ENCODE data around the gene PASK. TPM values are rescaled to one million over a fixed set of nuclear protein-coding genes. Genes with fewer than 3 reads are reported as not detected.

Gene PASK
- total RNA-seq, 1 donor from 2014 or later: 20.3 TPM

DNA sequence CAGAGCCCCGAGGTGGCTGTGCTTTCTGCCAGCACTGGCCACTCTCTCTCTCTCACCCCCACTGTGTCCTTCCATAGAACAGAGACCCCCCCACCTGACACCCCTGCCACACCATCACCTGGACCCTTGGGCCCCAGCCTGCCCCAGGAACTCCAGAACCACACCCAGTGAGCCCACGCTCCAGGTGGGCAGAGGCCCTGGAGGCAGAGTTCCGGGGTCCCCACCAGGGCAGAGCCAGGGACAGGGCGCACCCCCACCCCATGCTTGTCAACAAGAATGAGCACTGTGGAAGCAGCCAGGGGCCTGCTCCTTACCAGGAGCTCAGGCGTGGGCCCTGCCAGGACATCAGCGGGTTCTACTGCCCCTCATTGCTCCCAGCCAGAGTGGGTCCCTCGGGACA, 14.6 kb downstream of the PASK start:
- Histone ChIP-seq H3K27me3 (no peaks in the 10 kb centered on the region), H2AFZ (replicated peaks) (no peak overlapping the region), H3K9ac (no peak overlapping the region), H3K4me3 (no peak overlapping the region), H3F3A (ENCODE audit: low read depth) (no peaks in the 10 kb centered on the region), H3K36me3 (no peaks in the 10 kb centered on the region), H3K27ac (no peak overlapping the region), H3K9me3 (ENCODE audit: low read depth) (no peaks in the 10 kb centered on the region), H3K4me1 (no peaks in the 10 kb centered on the region), H3K4me2 (no peak overlapping the region), H3K79me2 (ENCODE audit: low read depth) (no peaks in the 10 kb centered on the region), H4K20me1 (ENCODE audit: low read depth) (no peaks in the 10 kb centered on the region)
- no peaks in the 10 kb centered on the region for H3K27me3 Mint-ChIP-seq (ENCODE audit: insufficient read depth, low read depth)
- peaks cover 3% of the 10 kb centered on the region for H3K4me1 Mint-ChIP-seq
- no peak overlapping the region for H3K27ac Mint-ChIP-seq
- peaks cover 7% of the 10 kb centered on the region for H3K36me3 Mint-ChIP-seq
- H3K9me3 Mint-ChIP-seq: no peaks in the 10 kb centered on the region
- H3K4me3 Mint-ChIP-seq: no peak overlapping the region
- no peak for TF ChIP-seq EZH2 (IDR thresholded peaks at IDR 0.05)
- TF ChIP-seq, protein P1, sequence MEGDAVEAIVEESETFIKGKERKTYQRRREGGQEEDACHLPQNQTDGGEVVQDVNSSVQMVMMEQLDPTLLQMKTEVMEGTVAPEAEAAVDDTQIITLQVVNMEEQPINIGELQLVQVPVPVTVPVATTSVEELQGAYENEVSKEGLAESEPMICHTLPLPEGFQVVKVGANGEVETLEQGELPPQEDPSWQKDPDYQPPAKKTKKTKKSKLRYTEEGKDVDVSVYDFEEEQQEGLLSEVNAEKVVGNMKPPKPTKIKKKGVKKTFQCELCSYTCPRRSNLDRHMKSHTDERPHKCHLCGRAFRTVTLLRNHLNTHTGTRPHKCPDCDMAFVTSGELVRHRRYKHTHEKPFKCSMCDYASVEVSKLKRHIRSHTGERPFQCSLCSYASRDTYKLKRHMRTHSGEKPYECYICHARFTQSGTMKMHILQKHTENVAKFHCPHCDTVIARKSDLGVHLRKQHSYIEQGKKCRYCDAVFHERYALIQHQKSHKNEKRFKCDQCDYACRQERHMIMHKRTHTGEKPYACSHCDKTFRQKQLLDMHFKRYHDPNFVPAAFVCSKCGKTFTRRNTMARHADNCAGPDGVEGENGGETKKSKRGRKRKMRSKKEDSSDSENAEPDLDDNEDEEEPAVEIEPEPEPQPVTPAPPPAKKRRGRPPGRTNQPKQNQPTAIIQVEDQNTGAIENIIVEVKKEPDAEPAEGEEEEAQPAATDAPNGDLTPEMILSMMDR (IDR thresholded peaks at IDR 0.05): no peak
- no peak for TF ChIP-seq EZH2phosphoT487 (IDR thresholded peaks at IDR 0.05)
- DNase-seq (ENCODE audit: low spot score): no peak

DNA sequence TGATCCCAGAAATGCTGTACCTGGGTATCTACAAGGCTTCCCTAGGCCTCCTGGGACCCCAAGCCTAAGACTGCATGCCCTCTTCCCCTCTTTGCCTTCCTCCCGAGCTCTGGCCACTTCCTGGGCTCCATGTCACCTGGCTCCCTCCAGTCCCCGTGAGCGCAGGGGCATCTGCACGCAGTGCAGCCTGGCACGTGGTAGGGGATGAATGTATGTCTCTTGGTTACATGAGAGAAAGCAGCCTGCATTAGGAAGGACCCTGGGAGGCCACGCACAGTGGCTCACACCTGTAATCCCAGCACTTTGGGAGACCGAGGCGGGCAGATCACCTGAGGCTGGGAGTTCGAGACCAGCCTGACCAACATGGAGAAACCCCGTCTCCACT, 15.8 kb downstream of the PASK start:
- Histone ChIP-seq H3K4me1 (no peaks in the 10 kb centered on the region), H3K27me3 (no peaks in the 10 kb centered on the region), H3K9me3 (ENCODE audit: low read depth) (no peaks in the 10 kb centered on the region), H3F3A (ENCODE audit: low read depth) (no peaks in the 10 kb centered on the region), H4K20me1 (ENCODE audit: low read depth) (no peaks in the 10 kb centered on the region), H3K9ac (no peak overlapping the region), H3K79me2 (ENCODE audit: low read depth) (no peaks in the 10 kb centered on the region), H3K4me2 (no peak overlapping the region), H3K27ac (no peak overlapping the region), H3K4me3 (no peak overlapping the region), H3K36me3 (no peaks in the 10 kb centered on the region), H2AFZ (replicated peaks) (no peak overlapping the region)
- Mint-ChIP-seq H3K9me3 (no peaks in the 10 kb centered on the region), H3K4me3 (no peak overlapping the region), H3K36me3 (peaks cover 7% of the 10 kb centered on the region), H3K4me1 (no peaks in the 10 kb centered on the region), H3K27me3 (ENCODE audit: insufficient read depth, low read depth) (no peaks in the 10 kb centered on the region), H3K27ac (no peak overlapping the region)
- TF ChIP-seq, protein P1 (IDR thresholded peaks at IDR 0.05): no peak
- no peak for DNase-seq (ENCODE audit: low spot score)

DNA sequence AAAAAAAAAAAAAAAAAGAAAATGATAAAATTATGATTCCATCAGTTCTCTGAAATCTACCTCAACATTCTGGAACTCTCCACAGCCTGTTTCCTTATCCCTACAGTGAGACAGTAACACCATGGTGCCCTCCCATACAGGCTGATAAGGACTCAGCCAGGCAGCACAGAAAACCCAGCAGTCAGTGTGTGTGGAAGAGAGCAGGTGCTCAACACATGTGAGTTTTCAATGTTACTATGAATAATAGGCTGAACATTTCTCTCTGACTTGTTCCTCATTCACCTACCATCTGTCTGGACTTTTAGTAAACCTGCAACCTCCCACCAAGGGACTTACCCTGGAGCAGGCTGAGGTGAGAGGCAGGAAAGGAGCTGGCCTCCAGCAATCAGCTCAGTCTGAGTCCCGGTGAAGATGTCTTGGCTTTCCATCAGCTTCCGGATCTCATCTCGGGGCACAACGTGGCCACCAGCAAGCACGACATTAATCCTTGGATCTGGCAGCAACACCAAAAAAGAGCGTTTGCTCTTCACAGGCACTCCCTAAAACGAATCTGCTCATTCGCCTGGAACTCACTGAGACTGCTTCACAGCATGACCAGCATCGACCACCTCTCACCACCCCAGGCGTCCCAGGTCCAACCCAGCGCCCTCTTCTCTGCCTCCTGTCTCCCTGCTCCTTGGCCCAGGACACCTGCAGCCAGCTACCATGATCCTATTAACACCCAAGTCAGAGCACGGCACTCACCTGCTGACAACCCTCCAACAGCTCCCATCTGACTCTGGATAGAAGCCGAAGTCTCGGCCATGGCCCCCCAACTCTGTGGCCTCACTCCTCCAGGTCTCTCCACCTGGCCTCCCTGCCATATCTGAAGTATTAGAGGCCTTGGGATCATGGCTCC, 16.5 kb downstream of the PASK start:
- no peak overlapping the region for H3K9ac ChIP-seq
- no peaks in the 10 kb centered on the region for H3K9me3 ChIP-seq (ENCODE audit: low read depth)
- H3K27me3 ChIP-seq: no peaks in the 10 kb centered on the region
- H3K4me1 ChIP-seq: no peaks in the 10 kb centered on the region
- no peak for DNase-seq (ENCODE audit: low spot score)
- H3K27me3 Mint-ChIP-seq (ENCODE audit: insufficient read depth, low read depth): no peaks in the 10 kb centered on the region
- no peak for TF ChIP-seq EZH2 (IDR thresholded peaks at IDR 0.05)
- TF ChIP-seq, protein P1 (IDR thresholded peaks at IDR 0.05): no peak
- TF ChIP-seq EZH2phosphoT487 (IDR thresholded peaks at IDR 0.05): no peak
- H3K36me3 Mint-ChIP-seq: peaks cover 7% of the 10 kb centered on the region
- H3F3A ChIP-seq (ENCODE audit: low read depth): no peaks in the 10 kb centered on the region
- H3K27ac Mint-ChIP-seq: no peak overlapping the region
- H3K4me3 ChIP-seq: no peak overlapping the region
- H3K4me1 Mint-ChIP-seq: no peaks in the 10 kb centered on the region
- no peaks in the 10 kb centered on the region for H3K79me2 ChIP-seq (ENCODE audit: low read depth)
- no peak overlapping the region for H3K4me2 ChIP-seq
- H3K4me3 Mint-ChIP-seq: no peak overlapping the region
- H3K36me3 ChIP-seq: no peaks in the 10 kb centered on the region
- no peaks in the 10 kb centered on the region for H3K9me3 Mint-ChIP-seq
- H2AFZ ChIP-seq (replicated peaks): no peak overlapping the region
- H3K27ac ChIP-seq: no peak overlapping the region
- H4K20me1 ChIP-seq (ENCODE audit: low read depth): no peaks in the 10 kb centered on the region

Measured in neural progenitor cell (in vitro differentiated cells).